ENCODE measurements around the gene ZNHIT6.

GRCh38 chr1:85697895-85698294 is 10.3 kb downstream of the ZNHIT6 start:
- TF ChIP-seq CTCF (IDR thresholded peaks at IDR 0.05) (no peak), POLR2A (IDR thresholded peaks at IDR 0.05) (no peak)

All from testis (tissue), 2 donors.